ENCODE data around the gene SLC17A5. TPM values are rescaled to one million over a fixed set of nuclear protein-coding genes. Genes with fewer than 3 reads are reported as not detected.

SLC17A5 gene
- polyA plus RNA-seq, 1 experiment, result 13.2 TPM

- Histone ChIP-seq H3K4me3 (ENCODE audit: low read depth, low read length) (peak overlapping the region; percentile 54; the same call in 1 of the 2 replicates), H3K27me3 (ENCODE audit: control insufficient read depth, insufficient read depth, low read length) (no peaks in the 10 kb centered on the region), H3K36me3 (ENCODE audit: control insufficient read depth, insufficient read depth, low read length) (no peaks in the 10 kb centered on the region)
- no peak for TF ChIP-seq CTCF (IDR thresholded peaks at IDR 0.05; ENCODE audit: insufficient read depth, low read depth, low read length)
- ChIA-PET POLR2A (no interaction called here), CTCF (interaction anchor here (1.1 kb wide), 2 partner anchors 19 to 21 kb away, joined by 4 read pairs; no protein-coding TSS in a partner anchor)
- no peak for DNase-seq (ENCODE audit: low read depth)
These were observed 43.3 kb upstream of the SLC17A5 start for GRCh38 chr6:73696966-73697655.

- DNase-seq (ENCODE audit: low read depth), result no peak
- ChIA-PET POLR2A (no interaction called here), CTCF (interaction anchor here (1.1 to 5.0 kb wide), 3 partner anchors 18 to 37 kb away, joined by 4 to 26 read pairs (median 4); no protein-coding TSS in a partner anchor)
- Histone ChIP-seq H3K4me3 (ENCODE audit: low read depth, low read length) (peak within 1 kb of the TSS; percentile 54), H3K27me3 (ENCODE audit: control insufficient read depth, insufficient read depth, low read length) (no peaks in the 10 kb centered on the region), H3K36me3 (ENCODE audit: control insufficient read depth, insufficient read depth, low read length) (no peaks in the 10 kb centered on the region)
- TF ChIP-seq CTCF (IDR thresholded peaks at IDR 0.05; ENCODE audit: insufficient read depth, low read depth, low read length), result no peak
These were observed 42.0 kb upstream of the SLC17A5 start, which contains the start of gene CD109 for GRCh38 chr6:73695619-73696421. TSS of gene CD109 (plus strand) at chr6:73696203. CDS start at chr6:73696216, 13 bp downstream.

- CTCF ChIA-PET, result interaction anchor here (5.0 kb wide), 1 partner anchor 38 kb away, joined by 26 read pairs; no protein-coding TSS in a partner anchor
- no peak for DNase-seq (ENCODE audit: low read depth)
- Histone ChIP-seq H3K27me3 (ENCODE audit: control insufficient read depth, insufficient read depth, low read length) (no peaks in the 10 kb centered on the region), H3K4me3 (ENCODE audit: low read depth, low read length) (no peak overlapping the region; the same call in 1 of the 2 replicates), H3K36me3 (ENCODE audit: control insufficient read depth, insufficient read depth, low read length) (no peaks in the 10 kb centered on the region)
- no peak for TF ChIP-seq CTCF (IDR thresholded peaks at IDR 0.05; ENCODE audit: insufficient read depth, low read depth, low read length)
- POLR2A ChIA-PET, result no interaction called here
These were observed 41.1 kb upstream of the SLC17A5 start for GRCh38 chr6:73694711-73695411.

GRCh38 chr6:73691512-73691911, 37.7 kb upstream of the SLC17A5 start:
- H3K27me3 ChIP-seq (ENCODE audit: control insufficient read depth, insufficient read depth, low read length), result no peaks in the 10 kb centered on the region
- no peaks in the 10 kb centered on the region for H3K36me3 ChIP-seq (ENCODE audit: control insufficient read depth, insufficient read depth, low read length)
- ChIA-PET CTCF (interaction anchor here (0.6 to 5.0 kb wide), 6 partner anchors 12 to 68 kb away, joined by 3 to 26 read pairs (median 3); no protein-coding TSS in a partner anchor), POLR2A (no interaction called here)
- no peak for DNase-seq (ENCODE audit: low read depth)
- H3K4me3 ChIP-seq (ENCODE audit: low read depth, low read length), result no peak overlapping the region
- no peak for TF ChIP-seq CTCF (IDR thresholded peaks at IDR 0.05; ENCODE audit: insufficient read depth, low read depth, low read length)
